K562 (cell line): ENCODE measurements around the gene OPA3. TPM values are rescaled to one million over a fixed set of nuclear protein-coding genes. Genes with fewer than 3 reads are reported as not detected.

Source experiments
- BCOR ChIP-seq: fragments of 450-650 bp; IDR thresholded peaks from 2 replicates; pipeline ENCODE4 v1.6.1; 2016
- EGR1 ChIP-seq: fragments of 450-650 bp; conservative IDR thresholded peaks from 2 replicates; pipeline ENCODE4 v1.6.1; 2017; ENCODE audit warnings: mild to moderate bottlenecking
- HIVEP1 ChIP-seq: fragments of 250-450 bp; sonication (Bioruptor Pico); IDR thresholded peaks from 2 replicates; pipeline ENCODE4 v1.4.0; 2020; ENCODE audit warnings: mild to moderate bottlenecking
- NR4A1 ChIP-seq, 2 experiments: fragments of 250-450 bp in 1 of 2; fragments of 450-650 bp in 1 of 2; sonication (Bioruptor Pico) in 1 of 2; IDR thresholded peaks; 2 replicates each; pipeline versions ENCODE4 v1.4.0 to v1.6.1; 2016 to 2020; ENCODE audit warnings: mild to moderate bottlenecking in 2 of 2, missing compliant biosample characterization in 1 of 2, missing genetic modification characterization in 1 of 2, moderate library complexity in 1 of 2
- POLR2G ChIP-seq: fragments of 200-400 bp; formaldehyde crosslinking; IDR thresholded peaks from 2 replicates; pipeline ENCODE4 v1.6.1; 2017; ENCODE audit warnings: low read depth, mild to moderate bottlenecking, antibody characterized with exemption, low read length, moderate library complexity
- RBFOX2 ChIP-seq: fragments of 200-400 bp; formaldehyde crosslinking; IDR thresholded peaks from 2 replicates; pipeline ENCODE4 v1.6.1; 2017; ENCODE audit warnings: low read depth, mild to moderate bottlenecking, low read length, moderate library complexity
- RBM39 ChIP-seq: fragments of 200-400 bp; formaldehyde crosslinking; optimal IDR thresholded peaks from 2 replicates; pipeline ENCODE3; 2018; ENCODE audit warnings: low read depth, low read length
- SMARCB1 ChIP-seq: IDR thresholded peaks from 2 replicates; pipeline ENCODE4 v1.6.1; 2011; ENCODE audit warnings: improper control_type of control experiment, low read depth; ENCODE audit not compliant: insufficient read length
- TCFL5 ChIP-seq: fragments of 250-450 bp; sonication (Bioruptor Pico); conservative IDR thresholded peaks from 2 replicates; pipeline ENCODE4 v1.6.1; 2021; ENCODE audit warnings: mild to moderate bottlenecking, moderate library complexity, matching md5 sums
- ZFX ChIP-seq: sonication (generic); formaldehyde crosslinking; IDR thresholded peaks from 2 replicates; pipeline ENCODE4 v1.8.0; 2022; ENCODE audit warnings: mild to moderate bottlenecking, missing genetic modification reagents, moderate library complexity
- ZNF121 ChIP-seq: sonication (generic); formaldehyde crosslinking; conservative IDR thresholded peaks from 2 replicates; pipeline ENCODE4 v1.8.0; 2022; ENCODE audit warnings: missing genetic modification reagents
- ZNF830 ChIP-seq: fragments of 250-450 bp; sonication (Bioruptor Pico); IDR thresholded peaks from 2 replicates; pipeline ENCODE4 v1.5.0; 2021; ENCODE audit warnings: mild to moderate bottlenecking
- polyA plus RNA-seq, 8 experiments: library from polyadenylated mRNA; depleted of rRNA in 4 of 8; stranded (reverse) in 5 of 8; unstranded in 3 of 8; fragments of >200 nt; fragmentation: Nextera tagmentation in 2 of 8; fragmentation: Illumina TruSeq in 1 of 8; extraction: Ambion mirVana in 2 of 8; extraction: Trizol in 1 of 8; gene quantifications; 2 replicates each; pipeline versions ENCODE4 v1.2.1 to v1.2.3, GENCODE V29; 2011 to 2014; ENCODE audit warnings: inconsistent platforms in 1 of 8, missing spikeins in 1 of 8
- total RNA-seq, 7 experiments: library from RNA; depleted of rRNA in 6 of 7; stranded (reverse); fragments of >200 nt in 6 of 7; fragmentation: Illumina TruSeq in 2 of 7; extraction: Trizol in 2 of 7; gene quantifications; 2 replicates each; pipeline versions ENCODE4 v1.2.1 to v1.2.3, GENCODE V29; 2011 to 2021; ENCODE audit warnings: low replicate concordance in 1 of 7
- TF ChIP-seq, protein P1 (sequence below), 3 experiments: fragments of 200-800 bp in 1 of 3; fragments of 250-450 bp in 1 of 3; fragments of 450-650 bp in 1 of 3; sonication (Bioruptor Pico) in 1 of 3; sonication (Bioruptor generic) in 1 of 3; formaldehyde crosslinking in 1 of 3; IDR thresholded peaks; 2 replicates each; pipeline versions ENCODE4 v1.6.1 to v1.8.0; 2016 to 2022; ENCODE audit warnings: mild to moderate bottlenecking in 2 of 3, missing genetic modification characterization in 2 of 3, missing compliant biosample characterization in 1 of 3, moderate library complexity in 1 of 3
- TF ChIP-seq, protein P2 (sequence below): fragments of 250-450 bp; sonication (Bioruptor Pico); IDR thresholded peaks from 2 replicates; pipeline ENCODE4 v1.8.0; 2022; ENCODE audit warnings: moderate library complexity, mild to moderate bottlenecking, inconsistent platforms
- TF ChIP-seq, protein P3 (sequence below): fragments of 450-650 bp; IDR thresholded peaks from one replicate; pipeline ENCODE4 v1.6.1; 2018; ENCODE audit warnings: mild to moderate bottlenecking, moderate library complexity; ENCODE audit not compliant: partially characterized antibody
- TF ChIP-seq, protein P4 (sequence below): fragments of 150-350 bp; conservative IDR thresholded peaks from 2 replicates; pipeline ENCODE4 v1.6.1; 2014; ENCODE audit warnings: low read length
- TF ChIP-seq, protein P5 (sequence below): sonication (generic); formaldehyde crosslinking; IDR thresholded peaks from 2 replicates; pipeline ENCODE4 v1.8.1; 2023; ENCODE audit warnings: mild to moderate bottlenecking, missing genetic modification reagents

OPA3 gene
- total and polyA plus RNA-seq, 9 of the 15 experiments (the other 6 are each of a cell fraction or from before 2014, with no cell fraction given): 1.4 to 18.8 (median 9.0) TPM

DNA sequence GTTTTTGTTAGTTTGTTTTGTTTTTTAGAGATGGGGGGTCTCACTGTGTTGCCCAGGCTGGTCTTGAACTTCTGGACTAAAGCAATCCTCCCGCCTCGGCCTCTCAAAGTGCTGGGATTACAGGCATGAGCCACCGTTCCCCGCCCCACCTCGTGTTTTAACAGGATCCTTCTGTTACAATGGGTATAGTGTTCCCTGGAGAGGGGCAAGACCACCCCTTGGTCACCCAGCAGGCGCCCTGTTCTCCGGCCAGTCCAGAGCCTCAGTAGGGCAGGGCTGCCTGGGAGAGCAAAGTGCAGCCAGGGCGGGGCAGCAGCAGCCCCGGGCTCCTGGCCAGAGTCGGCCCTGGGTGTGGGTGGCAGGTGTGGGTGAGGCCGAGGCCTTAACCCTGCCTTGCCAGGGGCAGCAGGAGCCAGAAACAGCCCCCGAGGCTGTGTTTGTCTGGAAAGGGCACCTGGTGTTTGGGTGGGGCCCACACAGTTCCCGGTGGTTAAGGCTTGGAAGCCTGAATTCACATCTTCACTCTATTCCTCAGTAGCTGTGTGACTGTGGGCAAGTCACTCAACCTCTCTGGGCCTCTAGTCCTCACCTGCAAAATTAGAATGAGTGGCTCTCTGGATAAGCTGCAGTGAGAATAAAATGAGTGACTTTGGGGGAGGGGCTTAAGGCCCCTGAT, 70.1 kb downstream of the OPA3 start (continued):
- TF ChIP-seq SMARCB1: no peak
- no peak for TF ChIP-seq ZNF830 (CRISPR knock-in tag)
- TF ChIP-seq EGR1: 0 out of 2 replicates have a peak, but pooled peaks have one; percentile 18
- TF ChIP-seq RBFOX2: peak; percentile 73
- TF ChIP-seq, protein P1, sequence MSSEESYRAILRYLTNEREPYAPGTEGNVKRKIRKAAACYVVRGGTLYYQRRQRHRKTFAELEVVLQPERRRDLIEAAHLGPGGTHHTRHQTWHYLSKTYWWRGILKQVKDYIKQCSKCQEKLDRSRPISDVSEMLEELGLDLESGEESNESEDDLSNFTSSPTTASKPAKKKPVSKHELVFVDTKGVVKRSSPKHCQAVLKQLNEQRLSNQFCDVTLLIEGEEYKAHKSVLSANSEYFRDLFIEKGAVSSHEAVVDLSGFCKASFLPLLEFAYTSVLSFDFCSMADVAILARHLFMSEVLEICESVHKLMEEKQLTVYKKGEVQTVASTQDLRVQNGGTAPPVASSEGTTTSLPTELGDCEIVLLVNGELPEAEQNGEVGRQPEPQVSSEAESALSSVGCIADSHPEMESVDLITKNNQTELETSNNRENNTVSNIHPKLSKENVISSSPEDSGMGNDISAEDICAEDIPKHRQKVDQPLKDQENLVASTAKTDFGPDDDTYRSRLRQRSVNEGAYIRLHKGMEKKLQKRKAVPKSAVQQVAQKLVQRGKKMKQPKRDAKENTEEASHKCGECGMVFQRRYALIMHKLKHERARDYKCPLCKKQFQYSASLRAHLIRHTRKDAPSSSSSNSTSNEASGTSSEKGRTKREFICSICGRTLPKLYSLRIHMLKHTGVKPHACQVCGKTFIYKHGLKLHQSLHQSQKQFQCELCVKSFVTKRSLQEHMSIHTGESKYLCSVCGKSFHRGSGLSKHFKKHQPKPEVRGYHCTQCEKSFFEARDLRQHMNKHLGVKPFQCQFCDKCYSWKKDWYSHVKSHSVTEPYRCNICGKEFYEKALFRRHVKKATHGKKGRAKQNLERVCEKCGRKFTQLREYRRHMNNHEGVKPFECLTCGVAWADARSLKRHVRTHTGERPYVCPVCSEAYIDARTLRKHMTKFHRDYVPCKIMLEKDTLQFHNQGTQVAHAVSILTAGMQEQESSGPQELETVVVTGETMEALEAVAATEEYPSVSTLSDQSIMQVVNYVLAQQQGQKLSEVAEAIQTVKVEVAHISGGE (CRISPR knock-in tag; IDR thresholded peaks at IDR 0.05): no peak
- TF ChIP-seq BCOR: peak; percentile 88
- TF ChIP-seq, protein P2, sequence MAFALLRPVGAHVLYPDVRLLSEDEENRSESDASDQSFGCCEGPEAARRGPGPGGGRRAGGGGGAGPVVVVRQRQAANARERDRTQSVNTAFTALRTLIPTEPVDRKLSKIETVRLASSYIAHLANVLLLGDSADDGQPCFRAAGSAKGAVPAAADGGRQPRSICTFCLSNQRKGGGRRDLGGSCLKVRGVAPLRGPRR: no peak
- peak; percentile 12 for TF ChIP-seq RBM39
- TF ChIP-seq, protein P3, sequence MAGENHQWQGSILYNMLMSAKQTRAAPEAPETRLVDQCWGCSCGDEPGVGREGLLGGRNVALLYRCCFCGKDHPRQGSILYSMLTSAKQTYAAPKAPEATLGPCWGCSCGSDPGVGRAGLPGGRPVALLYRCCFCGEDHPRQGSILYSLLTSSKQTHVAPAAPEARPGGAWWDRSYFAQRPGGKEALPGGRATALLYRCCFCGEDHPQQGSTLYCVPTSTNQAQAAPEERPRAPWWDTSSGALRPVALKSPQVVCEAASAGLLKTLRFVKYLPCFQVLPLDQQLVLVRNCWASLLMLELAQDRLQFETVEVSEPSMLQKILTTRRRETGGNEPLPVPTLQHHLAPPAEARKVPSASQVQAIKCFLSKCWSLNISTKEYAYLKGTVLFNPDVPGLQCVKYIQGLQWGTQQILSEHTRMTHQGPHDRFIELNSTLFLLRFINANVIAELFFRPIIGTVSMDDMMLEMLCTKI: no peak
- no peak for TF ChIP-seq HIVEP1 (CRISPR knock-in tag)
- no peak for TF ChIP-seq NR4A1 (CRISPR knock-in tag; IDR thresholded peaks at IDR 0.05)
- TF ChIP-seq NR4A1 (tag; IDR thresholded peaks at IDR 0.05): no peak
- TF ChIP-seq, protein P4, sequence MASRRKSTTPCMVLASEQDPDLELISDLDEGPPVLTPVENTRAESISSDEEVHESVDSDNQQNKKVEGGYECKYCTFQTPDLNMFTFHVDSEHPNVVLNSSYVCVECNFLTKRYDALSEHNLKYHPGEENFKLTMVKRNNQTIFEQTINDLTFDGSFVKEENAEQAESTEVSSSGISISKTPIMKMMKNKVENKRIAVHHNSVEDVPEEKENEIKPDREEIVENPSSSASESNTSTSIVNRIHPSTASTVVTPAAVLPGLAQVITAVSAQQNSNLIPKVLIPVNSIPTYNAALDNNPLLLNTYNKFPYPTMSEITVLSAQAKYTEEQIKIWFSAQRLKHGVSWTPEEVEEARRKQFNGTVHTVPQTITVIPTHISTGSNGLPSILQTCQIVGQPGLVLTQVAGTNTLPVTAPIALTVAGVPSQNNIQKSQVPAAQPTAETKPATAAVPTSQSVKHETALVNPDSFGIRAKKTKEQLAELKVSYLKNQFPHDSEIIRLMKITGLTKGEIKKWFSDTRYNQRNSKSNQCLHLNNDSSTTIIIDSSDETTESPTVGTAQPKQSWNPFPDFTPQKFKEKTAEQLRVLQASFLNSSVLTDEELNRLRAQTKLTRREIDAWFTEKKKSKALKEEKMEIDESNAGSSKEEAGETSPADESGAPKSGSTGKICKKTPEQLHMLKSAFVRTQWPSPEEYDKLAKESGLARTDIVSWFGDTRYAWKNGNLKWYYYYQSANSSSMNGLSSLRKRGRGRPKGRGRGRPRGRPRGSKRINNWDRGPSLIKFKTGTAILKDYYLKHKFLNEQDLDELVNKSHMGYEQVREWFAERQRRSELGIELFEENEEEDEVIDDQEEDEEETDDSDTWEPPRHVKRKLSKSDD: no peak
- peak; percentile 73 for TF ChIP-seq ZNF121 (CRISPR knock-in tag)
- TF ChIP-seq POLR2G: peak; percentile 66
- TF ChIP-seq ZFX (CRISPR knock-in tag): peak; percentile 35; the same call in 1 of the 2 replicates
- TF ChIP-seq, protein P5, sequence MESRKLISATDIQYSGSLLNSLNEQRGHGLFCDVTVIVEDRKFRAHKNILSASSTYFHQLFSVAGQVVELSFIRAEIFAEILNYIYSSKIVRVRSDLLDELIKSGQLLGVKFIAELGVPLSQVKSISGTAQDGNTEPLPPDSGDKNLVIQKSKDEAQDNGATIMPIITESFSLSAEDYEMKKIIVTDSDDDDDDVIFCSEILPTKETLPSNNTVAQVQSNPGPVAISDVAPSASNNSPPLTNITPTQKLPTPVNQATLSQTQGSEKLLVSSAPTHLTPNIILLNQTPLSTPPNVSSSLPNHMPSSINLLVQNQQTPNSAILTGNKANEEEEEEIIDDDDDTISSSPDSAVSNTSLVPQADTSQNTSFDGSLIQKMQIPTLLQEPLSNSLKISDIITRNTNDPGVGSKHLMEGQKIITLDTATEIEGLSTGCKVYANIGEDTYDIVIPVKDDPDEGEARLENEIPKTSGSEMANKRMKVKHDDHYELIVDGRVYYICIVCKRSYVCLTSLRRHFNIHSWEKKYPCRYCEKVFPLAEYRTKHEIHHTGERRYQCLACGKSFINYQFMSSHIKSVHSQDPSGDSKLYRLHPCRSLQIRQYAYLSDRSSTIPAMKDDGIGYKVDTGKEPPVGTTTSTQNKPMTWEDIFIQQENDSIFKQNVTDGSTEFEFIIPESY (CRISPR knock-in tag): no peak
- no peak for TF ChIP-seq TCFL5 (CRISPR knock-in tag)
